HepG2 (cell line): ENCODE data around the gene MAGED1. TPM values are rescaled to one million over a fixed set of nuclear protein-coding genes. Genes with fewer than 3 reads are reported as not detected.
A peak's percentile ranks its signal among the peaks of the same experiment; 100 is the strongest.

Experiments
- ATAC-seq: fragments of 200-7000 bp; cut with Tn5 transposase; 3 replicates; pipeline ENCODE4 v1.9.1; 2020; ENCODE audit warnings: mild to moderate bottlenecking, moderate library complexity
- BruUV-seq: library from RNA; stranded (reverse); fragments of 400-500 nt; replicated peaks from 2 replicates; lab custom pipeline; 2021; lab: Mats Ljungman, UMichigan
- CTCF ChIA-PET: fragments of 300-600 bp; formaldehyde crosslinking; extraction: SDS; loops from one replicate; lab custom pipeline; 2021; ENCODE audit warnings: low total read pairs, inconsistent platforms, low intra/inter-chr PET ratio; lab: Yijun Ruan, JAX
- POLR2A ChIA-PET: fragments of 350-600 bp; sonication (Branson Sonifier 250); formaldehyde crosslinking; loops from one replicate; lab custom pipeline; 2020; ENCODE audit warnings: antibody characterized with exemption, inconsistent platforms; lab: Yijun Ruan, JAX
- DNase-seq: peaks from one replicate; pipeline ENCODE4 v3.0.0-alpha.2; 2015; ENCODE audit warnings: low spot score
- FAIRE-seq: peaks from 3 replicates; lab custom pipeline; 2011; peaks lifted over from hg19 to GRCh38; lab: Jason Lieb, UNC
- H2AFZ ChIP-seq: one replicate; pipeline ENCODE4 v1.6.1; 2011; ENCODE audit warnings: low read length, inconsistent platforms
- H3K27ac ChIP-seq: fragments of 300-600 bp; 3 replicates; pipeline ENCODE4 v1.8.0; 2011; ENCODE audit warnings: mixed run types, mild to moderate bottlenecking, mixed read lengths, low read length, inconsistent platforms; ENCODE audit not compliant: insufficient read depth; ENCODE audit errors: extremely low read length
- H3K27me3 ChIP-seq, 2 experiments: fragments of 200-600 bp in 1 of 2; 2 replicates in 1 of 2; 3 replicates in 1 of 2; pipeline versions ENCODE4 v1.6.0 to v1.8.0; 2011; ENCODE audit warnings: low read length in 2 of 2, mild to moderate bottlenecking in 2 of 2, moderate library complexity in 2 of 2, inconsistent platforms in 1 of 2; ENCODE audit not compliant: insufficient read depth in 2 of 2, control insufficient read depth in 1 of 2
- H3K36me3 ChIP-seq, 2 experiments: fragments of 200-600 bp in 1 of 2; replicated peaks in 1 of 2; 2 replicates in 1 of 2; 3 replicates in 1 of 2; pipeline versions ENCODE4 v1.5.1 to v1.8.0; 2011; ENCODE audit warnings: low read length in 2 of 2, inconsistent platforms in 1 of 2; ENCODE audit not compliant: insufficient read depth in 2 of 2, control insufficient read depth in 1 of 2
- H3K4me1 ChIP-seq: 2 replicates; pipeline ENCODE4 v1.5.1; 2012; ENCODE audit warnings: low read length, inconsistent platforms; ENCODE audit not compliant: insufficient read depth
- H3K4me2 ChIP-seq: 2 replicates; pipeline ENCODE4 v1.6.0; 2011; ENCODE audit warnings: low read depth, low read length, inconsistent platforms
- H3K4me3 ChIP-seq, 3 experiments: fragments of 200-600 bp in 1 of 3; sonication (generic), shearing (Covaris generic) in 1 of 3; replicated peaks in 1 of 3; 2 replicates each; pipeline ENCODE4 v1.5.1; 2011 to 2016; ENCODE audit warnings: low read length in 3 of 3, inconsistent platforms in 2 of 3, low read depth in 2 of 3, mild to moderate bottlenecking in 2 of 3, control low read depth in 1 of 3, mixed read lengths in 1 of 3; ENCODE audit not compliant: insufficient read depth in 1 of 3
- H3K79me2 ChIP-seq: one replicate; pipeline ENCODE4 v1.6.1; 2011; ENCODE audit warnings: low read length, inconsistent platforms; ENCODE audit not compliant: insufficient read depth
- H3K9ac ChIP-seq: 2 replicates; pipeline ENCODE4 v1.6.0; 2011; ENCODE audit warnings: mild to moderate bottlenecking, low read depth, low read length, inconsistent platforms; ENCODE audit not compliant: insufficient read depth
- H3K9me3 ChIP-seq: 2 replicates; pipeline ENCODE4 v1.5.1; 2012; ENCODE audit warnings: mild to moderate bottlenecking, low read length
- H4K20me1 ChIP-seq: 2 replicates; pipeline ENCODE4 v1.6.0; 2011; ENCODE audit warnings: inconsistent platforms, mild to moderate bottlenecking, low read length, moderate library complexity; ENCODE audit not compliant: insufficient read depth
- CEBPB ChIP-seq: IDR thresholded peaks from 2 replicates; pipeline ENCODE4 v1.6.1; 2011; ENCODE audit warnings: low read depth, low read length, improper control_type of control experiment, borderline replicate concordance
- GABPA ChIP-seq, 2 experiments: IDR thresholded peaks; 2 replicates each; pipeline ENCODE4 v1.6.1; 2011 to 2016; ENCODE audit warnings: low read depth in 2 of 2, low read length in 1 of 2, missing biosample characterization in 1 of 2, missing genetic modification characterization in 1 of 2
- POLR2AphosphoS5 ChIP-seq: IDR thresholded peaks from 2 replicates; pipeline ENCODE4 v1.6.1; 2012; ENCODE audit warnings: low read depth, low read length
- POLR2G ChIP-seq: fragments of 200-400 bp; formaldehyde crosslinking; IDR thresholded peaks from 2 replicates; pipeline ENCODE4 v1.6.1; 2018; ENCODE audit warnings: mild to moderate bottlenecking, low read depth, low read length, moderate library complexity
- RBFOX2 ChIP-seq: fragments of 200-400 bp; formaldehyde crosslinking; IDR thresholded peaks from 2 replicates; pipeline ENCODE4 v1.6.1; 2017; ENCODE audit warnings: low read depth, mild to moderate bottlenecking, low read length
- RBM22 ChIP-seq: fragments of 200-400 bp; formaldehyde crosslinking; optimal IDR thresholded peaks from 2 replicates; pipeline ENCODE3; 2017; ENCODE audit warnings: mild to moderate bottlenecking, low read length, moderate library complexity
- RFXANK ChIP-seq: IDR thresholded peaks from 2 replicates; pipeline ENCODE4 v1.6.1; 2016
- ZSCAN21 ChIP-seq: sonication (generic); formaldehyde crosslinking; IDR thresholded peaks from 2 replicates; pipeline ENCODE4 v1.8.0; 2022; ENCODE audit warnings: mild to moderate bottlenecking, missing genetic modification reagents, moderate library complexity, borderline replicate concordance
- WGBS: methylation state at CpG from one replicate; pipeline ENCODE4 v1.1.6; 2017; ENCODE audit warnings: low lambda C conversion rate; 5-methylcytosine and 5-hydroxymethylcytosine counted together
- in situ Hi-C: cut with HindIII; loops from 2 replicates; pipeline ENCODE4 v1.10.0; 2017; ENCODE audit warnings: low pct_unique_long_range_greater_than_20kb; ENCODE audit not compliant: extremely low pct_ligation_motif_present
- intact Hi-C: fragments of 100-400 bp; cut with micrococcal nuclease; formaldehyde crosslinking; loops from one replicate; pipeline ENCODE4 v1.10.0; 2022; ENCODE audit not compliant: unreplicated experiment
- polyA plus RNA-seq, 8 experiments: library from polyadenylated mRNA; depleted of rRNA in 3 of 8; stranded (reverse) in 7 of 8; unstranded in 1 of 8; fragments of >200 nt; fragmentation: Illumina TruSeq in 4 of 8; extraction: Trizol in 4 of 8; gene quantifications; 2 replicates each; pipeline versions ENCODE4 v1.2.1 to v1.2.3, GENCODE V29; 2011 to 2016; ENCODE audit warnings: low read depth in 4 of 8, missing spikeins in 1 of 8, mixed read lengths in 1 of 8; ENCODE audit not compliant: insufficient read depth in 1 of 8
- total RNA-seq, 5 experiments: library from RNA; depleted of rRNA; stranded (reverse); fragments of >200 nt; fragmentation: Illumina TruSeq; extraction: Trizol; gene quantifications; 2 replicates each; pipeline ENCODE4 v1.2.3, GENCODE V29; 2016; ENCODE audit warnings: low read depth in 1 of 5
- TF ChIP-seq, protein P1 (sequence below): sonication (generic); formaldehyde crosslinking; IDR thresholded peaks from 2 replicates; pipeline ENCODE4 v1.4.0; 2020; ENCODE audit warnings: missing genetic modification reagents
- TF ChIP-seq, protein P2 (sequence below): sonication (generic); formaldehyde crosslinking; IDR thresholded peaks from 2 replicates; pipeline ENCODE4 v1.4.0; 2020; ENCODE audit warnings: missing genetic modification reagents
- TF ChIP-seq, protein P3 (sequence below), 2 experiments: fragments of 450-650 bp in 1 of 2; sonication (generic) in 1 of 2; formaldehyde crosslinking; IDR thresholded peaks; 2 replicates each; pipeline versions ENCODE4 v1.5.0 to v1.8.0; 2020 to 2022; ENCODE audit warnings: mild to moderate bottlenecking in 1 of 2, missing genetic modification reagents in 1 of 2

MAGED1 gene
- total and polyA plus RNA-seq, 2 of the 13 experiments (the other 11 are each of a cell fraction or from before 2014, with no cell fraction given) = 105 to 137 TPM

DNA sequence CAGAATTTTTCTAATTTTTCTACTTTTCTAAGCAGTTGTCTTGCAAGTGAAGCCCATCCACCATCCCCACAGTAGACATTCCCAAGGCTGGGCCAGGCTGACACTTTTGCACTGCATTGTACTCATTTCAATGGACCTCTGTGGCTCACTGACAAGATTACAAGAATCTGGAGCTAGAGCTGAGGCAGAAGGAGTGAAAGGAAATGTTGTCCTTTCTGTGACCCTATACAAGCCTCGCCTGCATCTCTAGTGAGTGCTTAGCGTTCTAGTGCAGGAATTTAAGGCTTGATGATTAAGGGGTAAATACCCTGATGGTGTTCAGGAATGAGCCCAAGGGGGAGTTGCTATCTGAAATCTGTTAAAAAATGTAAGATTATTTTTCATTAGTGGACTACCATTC, 6.3 kb downstream of the MAGED1 start:
- no peak overlapping the region for H3K27ac ChIP-seq
- WGBS = 100% methylated on average over 1 of the region's 2 CpGs
- H3K79me2 ChIP-seq = peaks cover 19% of the 10 kb centered on the region
- FAIRE-seq (no peak), DNase-seq (no peak), ATAC-seq (no peak)
- no peak overlapping the region for H3K4me3 ChIP-seq
- BruUV-seq = no TSS peak
- peaks cover 35% of the 10 kb centered on the region for H4K20me1 ChIP-seq
- H3K36me3 ChIP-seq = peaks cover 6 to 23% of the 10 kb centered on the region in 2 experiments
- CTCF ChIA-PET = no interaction called here
- POLR2A ChIA-PET = no interaction called here
- TF ChIP-seq CEBPB (no peak), RBM22 (no peak), RBFOX2 (no peak), GABPA (IDR thresholded peaks at IDR 0.05; ENCODE audit: low read depth, low read length) (no peak), GABPA (CRISPR knock-in tag; IDR thresholded peaks at IDR 0.05; ENCODE audit: low read depth) (no peak), RFXANK (CRISPR knock-in tag) (no peak)
- TF ChIP-seq, protein P1, sequence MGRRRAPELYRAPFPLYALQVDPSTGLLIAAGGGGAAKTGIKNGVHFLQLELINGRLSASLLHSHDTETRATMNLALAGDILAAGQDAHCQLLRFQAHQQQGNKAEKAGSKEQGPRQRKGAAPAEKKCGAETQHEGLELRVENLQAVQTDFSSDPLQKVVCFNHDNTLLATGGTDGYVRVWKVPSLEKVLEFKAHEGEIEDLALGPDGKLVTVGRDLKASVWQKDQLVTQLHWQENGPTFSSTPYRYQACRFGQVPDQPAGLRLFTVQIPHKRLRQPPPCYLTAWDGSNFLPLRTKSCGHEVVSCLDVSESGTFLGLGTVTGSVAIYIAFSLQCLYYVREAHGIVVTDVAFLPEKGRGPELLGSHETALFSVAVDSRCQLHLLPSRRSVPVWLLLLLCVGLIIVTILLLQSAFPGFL (CRISPR knock-in tag) = no peak
- no peak overlapping the region for H2AFZ ChIP-seq
- intact Hi-C loops = no loop called here
- in situ Hi-C loops = no loop called here
- no peaks in the 10 kb centered on the region for H3K27me3 ChIP-seq
- H3K4me2 ChIP-seq = no peak overlapping the region
- H3K9ac ChIP-seq = no peak overlapping the region
- H3K4me1 ChIP-seq = peaks cover 38% of the 10 kb centered on the region
- H3K9me3 ChIP-seq = no peaks in the 10 kb centered on the region

DNA sequence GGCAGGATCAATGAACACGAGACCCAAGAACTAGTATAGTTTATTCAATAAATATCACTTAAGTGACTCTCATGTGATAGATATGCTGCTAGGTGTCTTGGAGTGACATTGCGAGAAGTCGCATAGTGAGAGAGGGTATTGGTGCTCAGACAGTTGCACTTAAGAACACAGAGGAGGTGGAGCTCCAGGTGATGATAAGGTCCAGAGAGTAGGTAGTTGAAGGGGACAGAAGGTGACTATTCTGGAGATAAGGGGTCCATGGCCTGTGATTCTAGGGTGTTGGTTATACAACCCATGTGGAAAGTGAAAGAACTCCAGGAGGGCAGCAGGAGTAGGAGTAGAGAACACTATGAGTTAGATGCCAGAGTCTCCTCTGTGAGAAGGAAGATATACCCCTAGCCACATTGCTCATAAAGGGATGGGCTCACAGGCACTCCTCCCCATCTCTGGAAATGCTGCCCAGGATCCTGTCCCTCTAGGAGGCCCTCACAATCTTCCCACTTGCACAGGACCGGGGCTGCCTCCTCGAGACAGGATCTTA, 9.2 kb downstream of the MAGED1 start:
- ChIA-PET POLR2A (interaction anchor here (1.6 kb wide), 1 partner anchor 9 kb away, joined by 6 read pairs; the partner anchor contains the start of gene MAGED1), CTCF (no interaction called here)
- ATAC-seq (peak; percentile 37), DNase-seq (no peak), FAIRE-seq (no peak)
- no TSS peak for BruUV-seq
- Histone ChIP-seq H3K4me2 (no peak overlapping the region), H3K79me2 (no peaks in the 10 kb centered on the region), H3K4me3 (no peak overlapping the region), H4K20me1 (peaks cover 14% of the 10 kb centered on the region; the same call in 1 of the 2 replicates), H3K27me3 (no peaks in the 10 kb centered on the region), H3K9me3 (no peaks in the 10 kb centered on the region), H2AFZ (no peak overlapping the region), H3K36me3 (peaks cover 4 to 15% of the 10 kb centered on the region in 2 experiments), H3K27ac (no peak overlapping the region), H3K4me1 (peaks cover 11% of the 10 kb centered on the region), H3K9ac (no peak overlapping the region)
- intact Hi-C loops = no loop called here
- TF ChIP-seq POLR2G = peak; percentile 28; the same call in 1 of the 2 replicates
- TF ChIP-seq POLR2AphosphoS5 = peak; percentile 55
- TF ChIP-seq, protein P2, sequence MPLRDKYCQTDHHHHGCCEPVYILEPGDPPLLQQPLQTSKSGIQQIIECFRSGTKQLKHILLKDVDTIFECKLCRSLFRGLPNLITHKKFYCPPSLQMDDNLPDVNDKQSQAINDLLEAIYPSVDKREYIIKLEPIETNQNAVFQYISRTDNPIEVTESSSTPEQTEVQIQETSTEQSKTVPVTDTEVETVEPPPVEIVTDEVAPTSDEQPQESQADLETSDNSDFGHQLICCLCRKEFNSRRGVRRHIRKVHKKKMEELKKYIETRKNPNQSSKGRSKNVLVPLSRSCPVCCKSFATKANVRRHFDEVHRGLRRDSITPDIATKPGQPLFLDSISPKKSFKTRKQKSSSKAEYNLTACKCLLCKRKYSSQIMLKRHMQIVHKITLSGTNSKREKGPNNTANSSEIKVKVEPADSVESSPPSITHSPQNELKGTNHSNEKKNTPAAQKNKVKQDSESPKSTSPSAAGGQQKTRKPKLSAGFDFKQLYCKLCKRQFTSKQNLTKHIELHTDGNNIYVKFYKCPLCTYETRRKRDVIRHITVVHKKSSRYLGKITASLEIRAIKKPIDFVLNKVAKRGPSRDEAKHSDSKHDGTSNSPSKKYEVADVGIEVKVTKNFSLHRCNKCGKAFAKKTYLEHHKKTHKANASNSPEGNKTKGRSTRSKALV (CRISPR knock-in tag) = no peak
- TF ChIP-seq ZSCAN21 (CRISPR knock-in tag) = no peak
- peak; percentile 77 for TF ChIP-seq RBM22
- TF ChIP-seq, protein P3, sequence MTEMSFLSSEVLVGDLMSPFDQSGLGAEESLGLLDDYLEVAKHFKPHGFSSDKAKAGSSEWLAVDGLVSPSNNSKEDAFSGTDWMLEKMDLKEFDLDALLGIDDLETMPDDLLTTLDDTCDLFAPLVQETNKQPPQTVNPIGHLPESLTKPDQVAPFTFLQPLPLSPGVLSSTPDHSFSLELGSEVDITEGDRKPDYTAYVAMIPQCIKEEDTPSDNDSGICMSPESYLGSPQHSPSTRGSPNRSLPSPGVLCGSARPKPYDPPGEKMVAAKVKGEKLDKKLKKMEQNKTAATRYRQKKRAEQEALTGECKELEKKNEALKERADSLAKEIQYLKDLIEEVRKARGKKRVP (CRISPR knock-in tag; IDR thresholded peaks at IDR 0.05) = peak in 1 of 2 experiments; percentile 13; a peak in 1 of 4 replicates
- peak; percentile 52; the same call in 1 of the 2 replicates for TF ChIP-seq RBFOX2
- in situ Hi-C loops = no loop called here
- WGBS = 94% methylated on average over 5 of the region's 5 CpGs
